GM19351 (cell line): Measurements from ENCODE around the gene IL17REL.

Experiments used
- ATAC-seq: cut with Tn5 transposase; IDR thresholded peaks from one replicate; pipeline ENCODE4 v1.9.1; 2021; ENCODE audit warnings: mild to moderate bottlenecking, moderate library complexity; ENCODE audit not compliant: unreplicated experiment

The IL17REL gene

GRCh38 chr22:50046481-50047245 lies 34.1 kb upstream of the IL17REL start:
- ATAC-seq: no peak

- no peak for ATAC-seq
Measured at GRCh38 chr22:50046019-50046415, 33.5 kb upstream of the IL17REL start.

- no peak for ATAC-seq
Measured at GRCh38 chr22:50045211-50046018, 32.9 kb upstream of the IL17REL start.

- ATAC-seq: no peak
Measured at GRCh38 chr22:50044485-50045118, 32.0 kb upstream of the IL17REL start.

- no peak for ATAC-seq
Measured at GRCh38 chr22:50041361-50042065, 28.9 kb upstream of the IL17REL start.

GRCh38 chr22:50040717-50041116 lies 28.2 kb upstream of the IL17REL start:
- ATAC-seq: no peak

- ATAC-seq: no peak
Measured at GRCh38 chr22:50039669-50040443, 27.3 kb upstream of the IL17REL start.

- no peak for ATAC-seq
Measured at GRCh38 chr22:50035976-50036724, 23.6 kb upstream of the IL17REL start.

- no peak for ATAC-seq
Measured at GRCh38 chr22:50035131-50035881, 22.7 kb upstream of the IL17REL start.

- ATAC-seq: no peak
Measured at GRCh38 chr22:50034126-50035081, 21.8 kb upstream of the IL17REL start.

GRCh38 chr22:50032941-50033601 lies 20.5 kb upstream of the IL17REL start:
- no peak for ATAC-seq

- ATAC-seq: no peak
Measured at GRCh38 chr22:50032109-50032871, 19.7 kb upstream of the IL17REL start.

GRCh38 chr22:50031189-50032091 lies 18.9 kb upstream of the IL17REL start:
- no peak for ATAC-seq

- no peak for ATAC-seq
Measured at GRCh38 chr22:50030297-50031188, 18.0 kb upstream of the IL17REL start.
